ENCODE results near the gene TYK2. TPM values are rescaled to one million over a fixed set of nuclear protein-coding genes. Genes with fewer than 3 reads are reported as not detected.

The TYK2 gene
- total RNA-seq, 1 experiment from 2014 or later: 104 TPM

- Histone ChIP-seq H3K27ac (ENCODE audit: low read length) (peak overlapping the region; percentile 79), H3K4me3 (ENCODE audit: low read depth in 2 of 2, low read length in 2 of 2) (peak overlapping the region; percentile 51 to 72), H3K4me1 (ENCODE audit: control insufficient read depth, insufficient read depth, low read length) (peaks cover 12% of the 10 kb centered on the region), H3K9me3 (ENCODE audit: control insufficient read depth, insufficient read depth, low read depth, low read length) (no peaks in the 10 kb centered on the region), H3K27me3 (ENCODE audit: control insufficient read depth, insufficient read depth, low read length) (no peaks in the 10 kb centered on the region), H3K36me3 (ENCODE audit: control insufficient read depth, insufficient read depth, low read length) (no peaks in the 10 kb centered on the region; the same call in 1 of the 2 replicates)
- intact Hi-C loops (cut with micrococcal nuclease; ENCODE audit: unreplicated experiment): no loop called here
- ATAC-seq: peak; percentile 14
- TF ChIP-seq POLR2AphosphoS5 (IDR thresholded peaks at IDR 0.05; ENCODE audit: low read depth, low read length) (no peak), SIN3A (IDR thresholded peaks at IDR 0.05; ENCODE audit: borderline replicate concordance, insufficient read depth, low read depth, low read length) (no peak), TCF7L2 (IDR thresholded peaks at IDR 0.05; ENCODE audit: low read depth, low read length) (peak; percentile 89)
- no peak for DNase-seq (ENCODE audit: low read depth, low spot score)
- in situ Hi-C loops (cut with HindIII; ENCODE audit: low pct_unique_long_range_greater_than_20kb, low sequenced_read_pairs): no loop called here
- POLR2A ChIA-PET: interaction anchor here (0.7 kb wide), 1 partner anchor 16 kb away, joined by 4 read pairs; no protein-coding TSS in a partner anchor
- CTCF ChIA-PET: interaction anchor here (0.6 to 1.2 kb wide), 5 partner anchors 13 to 61 kb away, joined by 3 to 13 read pairs (median 3); no protein-coding TSS in a partner anchor
- no TSS peak for BruUV-seq (replicated peaks)
These were observed 37.8 kb upstream of the TYK2 start for GRCh38 chr19:10418235-10418484.

DNA sequence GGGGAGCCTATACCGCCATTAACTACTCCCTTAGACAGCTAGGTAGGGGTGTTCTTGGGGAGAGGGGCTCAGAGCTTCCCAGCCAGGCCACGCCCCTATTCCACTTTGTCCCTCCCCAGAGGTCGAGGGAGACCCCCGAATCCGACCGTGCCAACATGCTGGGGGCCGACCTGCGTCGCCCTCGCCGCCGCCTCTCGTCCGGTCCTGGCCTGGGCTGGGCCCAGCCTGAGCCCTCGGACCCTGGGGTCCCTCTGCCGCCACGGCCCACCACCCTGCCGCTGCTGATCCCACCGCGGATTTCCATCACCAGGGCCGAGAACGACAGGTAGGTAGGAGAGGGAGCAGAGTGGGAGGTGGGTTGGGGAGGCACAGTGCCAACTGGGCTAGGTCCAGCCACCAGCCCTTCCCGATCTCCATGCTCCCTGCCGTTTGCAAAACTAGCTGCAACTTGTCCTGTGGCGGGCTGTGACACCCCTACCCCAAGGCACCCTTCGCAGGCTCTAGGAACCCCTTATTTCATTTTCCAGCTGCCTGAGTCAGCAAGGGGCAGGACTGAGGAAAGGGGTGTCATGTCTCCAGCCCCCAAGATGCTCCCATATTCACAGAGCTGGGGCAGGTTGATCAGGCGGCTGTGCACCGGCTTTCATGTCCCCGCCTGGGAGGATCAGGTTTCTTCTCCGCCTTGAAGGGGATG, 37.3 kb upstream of the TYK2 start:
- peak; percentile 18; the same call in 1 of the 2 replicates for ATAC-seq
- peak; percentile 99 for TF ChIP-seq TCF7L2 (IDR thresholded peaks at IDR 0.05; ENCODE audit: low read depth, low read length)
- TF ChIP-seq SIN3A (IDR thresholded peaks at IDR 0.05; ENCODE audit: borderline replicate concordance, insufficient read depth, low read depth, low read length): no peak
- TSS peak; percentile 46 for BruUV-seq (replicated peaks)
- ChIA-PET CTCF (interaction anchor here (0.5 to 1.2 kb wide), 6 partner anchors 12 to 322 kb away, joined by 3 to 13 read pairs (median 4); no protein-coding TSS in a partner anchor), POLR2A (no interaction called here)
- H3K36me3 ChIP-seq (ENCODE audit: control insufficient read depth, insufficient read depth, low read length): no peaks in the 10 kb centered on the region; the same call in 1 of the 2 replicates
- H3K4me3 ChIP-seq (ENCODE audit: low read depth in 2 of 2, low read length in 2 of 2): peak overlapping the region; percentile 51 to 72
- H3K27ac ChIP-seq (ENCODE audit: low read length): peak overlapping the region; percentile 79
- H3K27me3 ChIP-seq (ENCODE audit: control insufficient read depth, insufficient read depth, low read length): no peaks in the 10 kb centered on the region
- H3K9me3 ChIP-seq (ENCODE audit: control insufficient read depth, insufficient read depth, low read depth, low read length): no peaks in the 10 kb centered on the region
- in situ Hi-C loops (cut with HindIII; ENCODE audit: low pct_unique_long_range_greater_than_20kb, low sequenced_read_pairs) (no loop called here), intact Hi-C loops (cut with micrococcal nuclease; ENCODE audit: unreplicated experiment) (no loop called here)
- H3K4me1 ChIP-seq (ENCODE audit: control insufficient read depth, insufficient read depth, low read length): peaks cover 12% of the 10 kb centered on the region
- DNase-seq (ENCODE audit: low read depth, low spot score): no peak

DNA sequence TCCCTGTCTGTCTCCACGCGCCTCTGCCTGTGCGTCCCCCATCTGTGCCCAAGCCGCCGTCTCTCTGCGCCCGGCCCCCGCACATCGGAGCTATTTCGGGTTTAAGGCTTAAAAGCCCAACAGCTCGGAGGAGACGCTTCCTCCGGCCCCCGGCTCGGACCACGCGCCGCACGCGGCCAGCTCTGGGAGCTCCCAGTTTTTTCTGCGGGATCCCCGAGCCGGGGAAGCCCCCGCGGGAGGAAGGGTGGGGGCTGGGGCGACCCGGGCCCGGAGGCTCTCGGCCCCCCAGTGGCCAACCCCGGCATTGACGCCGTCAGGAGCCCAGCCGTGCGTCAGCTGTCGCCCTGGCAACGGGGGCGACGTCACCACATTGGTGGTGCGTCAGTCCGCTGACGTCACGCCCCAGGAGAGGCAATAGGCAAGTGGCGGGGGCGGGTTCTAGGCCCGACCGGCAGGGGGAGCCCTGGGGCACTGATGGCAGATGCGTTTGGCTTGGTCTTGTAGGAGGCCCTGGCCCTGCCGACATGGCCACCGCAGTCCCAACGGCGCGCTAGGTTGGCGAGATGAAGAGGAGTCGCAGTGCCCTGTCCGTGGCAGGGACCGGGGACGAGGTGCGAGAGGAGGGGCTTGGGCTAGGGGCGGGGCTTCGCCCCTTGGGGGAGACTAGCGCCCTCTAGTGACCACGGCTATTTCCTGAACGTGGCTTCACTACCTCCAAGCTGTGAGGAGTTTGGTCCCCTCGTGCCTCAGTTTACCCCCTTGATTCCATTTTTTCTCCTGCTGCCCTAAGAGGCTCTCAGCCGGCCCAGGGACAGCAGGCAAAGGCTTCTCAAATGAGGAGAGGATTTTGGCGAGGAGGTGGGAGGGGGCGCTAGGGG, 36.2 kb upstream of the TYK2 start:
- no peaks in the 10 kb centered on the region for H3K9me3 ChIP-seq (ENCODE audit: control insufficient read depth, insufficient read depth, low read depth, low read length)
- peak overlapping the region; percentile 79 for H3K27ac ChIP-seq (ENCODE audit: low read length)
- BruUV-seq (replicated peaks): no TSS peak
- H3K4me1 ChIP-seq (ENCODE audit: control insufficient read depth, insufficient read depth, low read length): peaks cover 9% of the 10 kb centered on the region
- intact Hi-C loops (cut with micrococcal nuclease; ENCODE audit: unreplicated experiment): no loop called here
- peak; percentile 60 for DNase-seq (ENCODE audit: low read depth, low spot score)
- H3K36me3 ChIP-seq (ENCODE audit: control insufficient read depth, insufficient read depth, low read length): no peaks in the 10 kb centered on the region; the same call in 1 of the 2 replicates
- peak; percentile 66 for ATAC-seq
- TF ChIP-seq POLR2AphosphoS5 (IDR thresholded peaks at IDR 0.05; ENCODE audit: low read depth, low read length) (peak; percentile 60; the same call in 1 of the 2 replicates), TCF7L2 (IDR thresholded peaks at IDR 0.05; ENCODE audit: low read depth, low read length) (no peak)
- TF ChIP-seq, protein P1, sequence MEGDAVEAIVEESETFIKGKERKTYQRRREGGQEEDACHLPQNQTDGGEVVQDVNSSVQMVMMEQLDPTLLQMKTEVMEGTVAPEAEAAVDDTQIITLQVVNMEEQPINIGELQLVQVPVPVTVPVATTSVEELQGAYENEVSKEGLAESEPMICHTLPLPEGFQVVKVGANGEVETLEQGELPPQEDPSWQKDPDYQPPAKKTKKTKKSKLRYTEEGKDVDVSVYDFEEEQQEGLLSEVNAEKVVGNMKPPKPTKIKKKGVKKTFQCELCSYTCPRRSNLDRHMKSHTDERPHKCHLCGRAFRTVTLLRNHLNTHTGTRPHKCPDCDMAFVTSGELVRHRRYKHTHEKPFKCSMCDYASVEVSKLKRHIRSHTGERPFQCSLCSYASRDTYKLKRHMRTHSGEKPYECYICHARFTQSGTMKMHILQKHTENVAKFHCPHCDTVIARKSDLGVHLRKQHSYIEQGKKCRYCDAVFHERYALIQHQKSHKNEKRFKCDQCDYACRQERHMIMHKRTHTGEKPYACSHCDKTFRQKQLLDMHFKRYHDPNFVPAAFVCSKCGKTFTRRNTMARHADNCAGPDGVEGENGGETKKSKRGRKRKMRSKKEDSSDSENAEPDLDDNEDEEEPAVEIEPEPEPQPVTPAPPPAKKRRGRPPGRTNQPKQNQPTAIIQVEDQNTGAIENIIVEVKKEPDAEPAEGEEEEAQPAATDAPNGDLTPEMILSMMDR (IDR thresholded peaks at IDR 0.05): peak; percentile 97
- peak overlapping the region; percentile 65 to 68 for H3K4me3 ChIP-seq (ENCODE audit: low read depth in 2 of 2, low read length in 2 of 2)
- in situ Hi-C loops (cut with HindIII; ENCODE audit: low pct_unique_long_range_greater_than_20kb, low sequenced_read_pairs): no loop called here
- CTCF ChIA-PET: interaction anchor here (0.5 to 1.2 kb wide), 2 partner anchors 11 to 33 kb away, joined by 3 to 4 read pairs; no protein-coding TSS in a partner anchor
- POLR2A ChIA-PET: interaction anchor here (0.5 kb wide), 1 partner anchor 9 kb away, joined by 3 read pairs; no protein-coding TSS in a partner anchor
- no peaks in the 10 kb centered on the region for H3K27me3 ChIP-seq (ENCODE audit: control insufficient read depth, insufficient read depth, low read length)
